WI38 (cell line): ENCODE results near the gene PIANP.
A peak's percentile ranks its signal among the peaks of the same experiment; 100 is the strongest.

ENCODE experiments used
- H3K4me3 ChIP-seq: 2 replicates; pipeline ENCODE4 v1.5.1; 2011; ENCODE audit warnings: low read depth, mild to moderate bottlenecking, control low read depth, low read length
- CTCF ChIP-seq: IDR thresholded peaks from 2 replicates; pipeline ENCODE4 v1.5.1; 2012; ENCODE audit warnings: low read depth, mild to moderate bottlenecking, control low read depth, low read length

PIANP gene

GRCh38 chr12:6695313-6696045 is 5.1 kb downstream of the PIANP start:
- TF ChIP-seq CTCF: no peak

GRCh38 chr12:6694701-6695100 is 5.9 kb downstream of the PIANP start:
- H3K4me3 ChIP-seq: no peak overlapping the region
- no peak for TF ChIP-seq CTCF

More at GRCh38 chr12:6695313-6696045, 5.1 kb downstream of the PIANP start:
- no peak overlapping the region for H3K4me3 ChIP-seq

GRCh38 chr12:6693832-6694355 is 6.7 kb downstream of the PIANP start:
- no peak for TF ChIP-seq CTCF
- H3K4me3 ChIP-seq: no peak overlapping the region

GRCh38 chr12:6692888-6693287 is 7.7 kb downstream of the PIANP start:
- TF ChIP-seq CTCF: no peak
- H3K4me3 ChIP-seq: no peak overlapping the region

GRCh38 chr12:6691473-6691872 is 9.1 kb downstream of the PIANP start:
- no peak for TF ChIP-seq CTCF

GRCh38 chr12:6688999-6689882 is 11.4 kb downstream of the PIANP start, which contains the start of gene ZNF384:
TSS of gene ZNF384 (minus strand) at chr12:6689375. CDS start at chr12:6679520, 9,855 bp downstream.
- H3K4me3 ChIP-seq: peak within 1 kb of the TSS; percentile 95
- TF ChIP-seq CTCF: no peak

More at GRCh38 chr12:6691473-6691872, 9.1 kb downstream of the PIANP start:
- no peak overlapping the region for H3K4me3 ChIP-seq
